GM19193 (cell line): ENCODE data around the gene SPATA32.

Experiments
- POLR2A ChIP-seq: IDR thresholded peaks from 4 replicates; pipeline ENCODE4 v1.6.1; 2011; ENCODE audit not compliant: insufficient read depth, insufficient read length; ENCODE audit errors: extremely low read depth

The SPATA32 gene

GRCh38 chr17:45261577-45262515, at the start of gene SPATA32:
TSS of gene SPATA32 (minus strand) at chr17:45262094. CDS start at chr17:45262016, 78 bp downstream.
- peak; percentile 3 for TF ChIP-seq POLR2A

- TF ChIP-seq POLR2A, result no peak
Measured at GRCh38 chr17:45311401-45311759, 49.5 kb upstream of the SPATA32 start.

GRCh38 chr17:45310380-45311324, 48.8 kb upstream of the SPATA32 start:
- TF ChIP-seq POLR2A, result no peak

GRCh38 chr17:45309400-45309799, 47.5 kb upstream of the SPATA32 start:
- TF ChIP-seq POLR2A, result no peak

GRCh38 chr17:45308840-45309239, 46.9 kb upstream of the SPATA32 start:
- no peak for TF ChIP-seq POLR2A

- TF ChIP-seq POLR2A, result no peak
Measured at GRCh38 chr17:45308016-45308365, 46.1 kb upstream of the SPATA32 start.

GRCh38 chr17:45307290-45308015, 45.6 kb upstream of the SPATA32 start:
- TF ChIP-seq POLR2A, result no peak

GRCh38 chr17:45306623-45307022, 44.7 kb upstream of the SPATA32 start:
- no peak for TF ChIP-seq POLR2A

- TF ChIP-seq POLR2A, result no peak
Measured at GRCh38 chr17:45306094-45306493, 44.2 kb upstream of the SPATA32 start.

GRCh38 chr17:45305530-45306087, 43.7 kb upstream of the SPATA32 start:
- no peak for TF ChIP-seq POLR2A

- no peak for TF ChIP-seq POLR2A
Measured at GRCh38 chr17:45302649-45303173, 40.8 kb upstream of the SPATA32 start.

- TF ChIP-seq POLR2A, result no peak
Measured at GRCh38 chr17:45301674-45302073, 39.8 kb upstream of the SPATA32 start.

GRCh38 chr17:45300060-45300751, 38.3 kb upstream of the SPATA32 start:
- peak; percentile 19 for TF ChIP-seq POLR2A

- no peak for TF ChIP-seq POLR2A
Measured at GRCh38 chr17:45299361-45299760, 37.5 kb upstream of the SPATA32 start.

GRCh38 chr17:45298546-45299285, 36.8 kb upstream of the SPATA32 start:
- no peak for TF ChIP-seq POLR2A
